GM19238 (cell line): ENCODE results near the gene ZIC3.
"Not testable (repeated sequence)": the region's sequence is repeated elsewhere in the genome, so short reads cannot be mapped to it uniquely, and the experiment has no call there.

Source experiments
- DNase-seq: peaks from one replicate; pipeline ENCODE4 v3.0.0; 2011; ENCODE audit warnings: low spot score; ENCODE audit not compliant: insufficient read length

ZIC3 gene

GRCh38 chrX:137565921-137566745, at the start of gene ZIC3:
TSS of gene ZIC3 (plus strand) at chrX:137566127. CDS start at chrX:137566692, 565 bp downstream.
- no peak for DNase-seq

DNA sequence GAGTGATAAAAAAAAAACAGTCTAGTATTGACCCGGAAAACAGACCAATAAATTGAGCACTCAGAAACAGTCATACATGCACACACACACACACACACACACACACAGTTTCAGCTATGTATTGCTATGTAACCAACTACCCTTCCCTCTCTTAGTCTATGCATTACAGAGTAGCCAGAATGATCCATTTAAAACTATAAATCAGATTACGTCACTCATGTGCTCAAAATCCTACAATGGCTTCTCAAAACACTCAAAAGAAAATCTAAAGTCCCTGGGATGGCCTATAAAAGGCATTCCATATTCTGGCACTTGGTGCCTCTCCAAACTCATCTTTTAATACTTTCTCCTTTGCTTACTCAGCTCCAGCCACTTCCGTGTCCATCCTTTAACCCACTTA, 46.5 kb upstream of the ZIC3 start:
- no peak for DNase-seq

GRCh38 chrX:137545711-137546651, 19.9 kb upstream of the ZIC3 start:
- no peak for DNase-seq

- no peak for DNase-seq
Measured at GRCh38 chrX:137547291-137547690, 18.6 kb upstream of the ZIC3 start.

- DNase-seq = no peak
Measured at GRCh38 chrX:137548261-137548660, 17.7 kb upstream of the ZIC3 start.

- DNase-seq = no peak
Measured at GRCh38 chrX:137549073-137549472, 16.9 kb upstream of the ZIC3 start.

DNA sequence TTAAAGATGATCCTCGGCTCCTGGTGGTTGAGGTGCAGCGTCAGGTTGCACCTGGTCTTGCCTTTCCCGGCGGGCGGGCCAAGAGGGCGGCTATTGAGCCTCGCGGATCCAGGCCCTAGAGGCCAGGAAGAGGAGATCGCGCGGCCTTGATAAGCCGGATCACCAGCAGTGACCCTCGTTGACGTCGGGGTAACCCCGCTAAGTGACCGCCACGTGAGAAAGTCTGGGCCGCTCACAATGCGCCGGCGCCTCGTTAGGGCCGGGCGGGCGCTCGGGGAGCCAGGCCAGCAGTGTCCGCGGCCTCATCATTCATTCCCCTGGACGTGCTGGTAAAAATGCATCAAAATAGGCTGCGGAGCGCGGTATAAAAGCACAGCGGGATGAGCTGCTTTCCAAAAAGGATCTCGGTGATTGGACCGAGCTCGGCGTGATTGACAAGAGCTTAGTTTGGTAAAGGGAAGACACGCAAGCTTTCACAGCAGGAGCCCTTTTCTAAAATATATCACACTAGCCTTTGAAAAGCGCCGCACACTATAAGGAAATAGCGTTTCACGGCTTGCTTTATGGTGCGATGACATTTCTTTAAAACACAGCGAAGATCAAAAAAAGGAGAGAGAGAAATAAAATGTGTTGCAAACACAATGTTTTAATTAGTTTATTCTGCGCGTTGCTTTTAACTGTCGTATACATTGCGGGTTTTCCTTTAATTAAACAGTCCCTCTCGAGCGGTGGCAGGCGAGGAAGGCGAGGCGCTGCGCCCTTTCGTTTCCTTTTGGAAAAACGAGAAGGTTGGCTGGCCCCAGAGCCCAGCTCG, 15.9 kb upstream of the ZIC3 start:
- no peak for DNase-seq

- DNase-seq = no peak
Measured at GRCh38 chrX:137550665-137551261, 15.2 kb upstream of the ZIC3 start.

DNA sequence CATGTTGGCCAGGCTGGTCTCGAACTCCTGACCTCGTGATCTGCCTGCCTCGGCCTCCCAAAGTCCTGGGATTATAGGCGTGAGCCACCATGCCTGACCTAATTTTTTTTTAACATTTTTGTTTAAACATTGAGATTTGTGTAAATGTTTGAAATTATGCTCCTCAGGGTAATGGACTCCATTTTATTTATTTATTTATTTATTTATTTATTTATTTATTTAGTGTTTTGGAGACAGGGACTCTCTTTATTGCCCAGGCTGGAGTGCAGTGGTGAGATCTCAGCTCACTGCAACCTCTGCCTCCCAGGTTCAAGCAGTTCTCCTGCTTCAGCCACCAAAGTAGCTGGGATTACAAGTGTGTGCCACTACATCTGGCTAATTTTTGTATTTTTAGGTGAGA, 13.8 kb upstream of the ZIC3 start:
- DNase-seq = not testable (repeated sequence)

- DNase-seq = no peak
Measured at GRCh38 chrX:137562096-137562495, 3.8 kb upstream of the ZIC3 start.

- no peak for DNase-seq
Measured at GRCh38 chrX:137563681-137564651, 2.0 kb upstream of the ZIC3 start.

- DNase-seq = no peak
Measured at GRCh38 chrX:137565318-137565904, 516 bp upstream of the ZIC3 start.

GRCh38 chrX:137566746-137567679, 1.1 kb downstream of the ZIC3 start:
- DNase-seq = no peak

DNA sequence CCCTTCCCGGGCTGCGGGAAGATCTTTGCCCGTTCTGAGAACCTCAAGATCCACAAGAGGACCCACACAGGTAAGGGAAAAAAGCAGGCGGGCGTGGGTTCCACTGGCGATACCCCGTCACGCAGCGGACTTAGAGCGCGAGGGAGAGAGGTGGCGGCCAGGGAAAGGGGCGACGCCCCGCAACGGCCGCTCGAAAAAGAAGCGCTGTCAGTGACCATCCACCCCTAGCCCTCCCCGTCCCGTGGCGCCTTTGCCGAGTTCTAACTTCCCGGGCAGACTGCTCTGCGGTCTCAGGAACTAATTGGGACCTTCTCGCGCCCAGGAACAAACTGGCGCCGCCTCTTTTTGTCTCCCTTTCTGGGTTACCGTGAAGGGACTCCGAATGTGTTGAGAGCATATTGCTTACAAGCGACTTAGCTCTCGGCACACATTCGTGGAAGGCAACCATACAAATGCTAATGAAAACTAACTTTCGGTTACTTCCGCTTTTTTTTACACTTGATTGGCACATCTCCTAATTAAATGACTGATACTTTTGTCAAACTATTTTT, 1.8 kb downstream of the ZIC3 start:
- DNase-seq = no peak

DNA sequence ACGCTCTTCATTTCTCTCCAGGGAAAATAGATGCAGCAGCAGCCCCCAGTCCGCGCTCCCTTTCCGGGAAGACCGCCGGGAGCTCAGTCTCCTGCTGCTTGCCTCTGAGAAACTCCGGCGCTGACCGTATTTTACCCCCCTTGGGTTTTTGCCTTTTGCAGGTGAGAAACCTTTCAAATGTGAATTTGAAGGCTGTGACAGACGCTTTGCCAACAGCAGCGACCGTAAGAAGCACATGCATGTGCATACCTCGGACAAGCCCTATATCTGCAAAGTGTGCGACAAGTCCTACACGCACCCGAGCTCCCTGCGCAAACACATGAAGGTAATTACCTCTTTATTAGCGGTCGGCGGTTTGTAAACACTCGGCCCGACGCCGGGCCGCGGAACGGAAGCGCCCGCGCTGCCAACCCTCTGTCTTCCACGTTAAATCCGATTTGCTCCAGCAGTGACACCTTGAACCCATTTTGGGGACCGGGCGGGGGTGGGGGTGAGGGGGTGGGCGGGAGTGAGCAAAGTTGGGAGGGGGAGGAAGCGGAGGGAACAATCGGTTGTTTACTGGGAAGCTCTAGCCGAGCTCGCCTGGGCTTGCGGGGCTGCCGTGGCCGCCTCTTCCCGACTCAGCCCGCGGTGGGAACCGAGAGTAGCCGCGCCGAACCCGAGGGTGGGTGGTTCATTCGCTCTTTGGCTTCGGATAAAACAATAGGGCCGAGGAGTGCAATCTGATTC, 3.0 kb downstream of the ZIC3 start:
- DNase-seq = no peak

DNA sequence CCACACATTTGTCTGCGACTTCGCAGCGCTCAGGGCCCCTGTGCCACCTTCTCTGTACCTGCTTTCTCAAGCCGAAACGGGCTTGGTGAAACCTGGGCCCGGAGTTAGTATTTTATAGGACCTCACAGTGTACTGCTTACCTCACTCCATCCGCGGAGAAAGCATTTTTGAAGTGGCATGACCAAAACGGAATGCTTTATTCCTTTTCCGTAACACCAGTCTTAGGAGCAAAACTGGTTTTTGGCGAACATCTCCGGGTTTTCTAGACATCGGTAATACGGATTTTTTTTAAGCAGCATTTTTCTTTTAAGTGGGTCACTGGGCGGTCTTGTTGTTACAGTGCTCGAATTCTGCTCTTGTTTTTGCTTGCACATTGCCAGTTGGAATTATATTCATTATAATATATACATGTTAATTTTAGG, 3.6 kb downstream of the ZIC3 start:
- no peak for DNase-seq

DNA sequence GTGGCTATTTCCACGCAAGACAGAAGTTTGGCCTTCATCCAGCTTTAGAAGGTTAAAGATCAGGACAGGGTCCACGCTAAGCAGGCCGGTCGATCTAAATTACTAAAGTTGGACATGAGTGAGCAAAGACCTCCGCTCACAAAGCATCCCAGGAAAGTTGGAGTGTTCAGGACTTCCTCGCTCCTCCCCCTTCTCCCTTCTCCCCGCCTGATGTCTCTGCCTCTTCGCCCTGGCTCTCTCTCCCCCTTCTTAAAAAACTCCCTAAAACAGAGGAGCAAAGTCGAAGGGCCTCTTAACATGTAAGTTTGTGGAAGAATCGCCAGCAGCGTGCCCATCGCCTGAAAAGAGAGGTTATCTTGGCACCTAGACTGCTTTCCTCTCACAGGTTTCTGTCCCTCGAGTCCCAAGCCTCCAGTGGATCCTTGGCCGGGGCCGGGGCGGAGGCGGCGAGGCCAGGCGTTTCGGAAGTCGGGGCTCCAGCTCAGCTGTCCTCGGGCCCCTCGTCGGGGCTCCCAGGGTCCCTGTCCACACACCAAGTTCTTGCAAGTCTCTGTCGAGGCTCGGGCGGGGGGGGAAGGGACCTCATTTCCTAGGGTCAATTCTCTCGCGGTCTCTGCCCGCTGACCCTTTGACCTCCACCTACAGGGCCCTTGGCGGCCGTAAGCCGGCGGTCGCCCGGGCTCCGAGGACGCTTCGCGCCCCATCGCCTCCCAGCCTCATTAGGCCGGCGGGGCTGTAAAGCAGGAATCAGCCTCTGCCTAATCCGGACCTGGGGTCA, 7.6 kb downstream of the ZIC3 start:
- DNase-seq = no peak
